Smooth muscle cell (in vitro differentiated cells): Measurements from ENCODE around the gene KLF3. TPM values are rescaled to one million over a fixed set of nuclear protein-coding genes. Genes with fewer than 3 reads are reported as not detected.

ENCODE experiments used
- DNase-seq: peaks from one replicate; lab custom pipeline; 2025; ENCODE audit not compliant: unreplicated experiment; lab: John Stamatoyannopoulos, UW
- H2AFZ ChIP-seq: fragments of 200-600 bp; sonication (generic); 2 replicates; pipeline ENCODE4 v1.6.0; 2016; ENCODE audit warnings: antibody characterized with exemption, low read depth, mild to moderate bottlenecking
- H3F3A ChIP-seq: fragments of 200-600 bp; sonication (generic); 2 replicates; pipeline ENCODE4 v1.6.0; 2017; ENCODE audit warnings: antibody characterized with exemption, low read depth
- H3K27ac ChIP-seq: fragments of 200-600 bp; sonication (generic); 2 replicates; pipeline ENCODE4 v1.5.1; 2016; ENCODE audit warnings: low read depth, mild to moderate bottlenecking
- H3K27me3 ChIP-seq: fragments of 200-600 bp; sonication (generic); 2 replicates; pipeline ENCODE4 v1.6.1; 2016; ENCODE audit warnings: low read depth, mild to moderate bottlenecking
- H3K36me3 ChIP-seq: fragments of 200-600 bp; sonication (generic); 2 replicates; pipeline ENCODE4 v1.5.1; 2016; ENCODE audit warnings: low read depth
- H3K4me1 ChIP-seq: fragments of 200-600 bp; sonication (generic); 2 replicates; pipeline ENCODE4 v1.5.1; 2016; ENCODE audit warnings: low read depth
- H3K4me2 ChIP-seq: fragments of 200-600 bp; sonication (generic); 2 replicates; pipeline ENCODE4 v1.6.0; 2016; ENCODE audit warnings: mild to moderate bottlenecking
- H3K4me3 ChIP-seq: fragments of 200-600 bp; sonication (generic); 2 replicates; pipeline ENCODE4 v1.5.1; 2016; ENCODE audit warnings: mild to moderate bottlenecking
- H3K79me2 ChIP-seq: fragments of 200-600 bp; sonication (generic); 2 replicates; pipeline ENCODE4 v1.6.0; 2016; ENCODE audit warnings: low read depth, mild to moderate bottlenecking
- H3K9ac ChIP-seq: fragments of 200-600 bp; sonication (generic); 2 replicates; pipeline ENCODE4 v1.6.0; 2016; ENCODE audit warnings: low read depth
- H3K9me3 ChIP-seq: fragments of 200-600 bp; sonication (generic); replicated peaks from 2 replicates; pipeline ENCODE4 v1.5.1; 2016; ENCODE audit warnings: low read depth
- H4K20me1 ChIP-seq: fragments of 200-600 bp; sonication (generic); 2 replicates; pipeline ENCODE4 v1.6.0; 2016; ENCODE audit warnings: low read depth
- CTCF ChIP-seq: fragments of 200-600 bp; sonication (generic); IDR thresholded peaks from 2 replicates; pipeline ENCODE4 v1.5.1; 2017; ENCODE audit warnings: borderline replicate concordance, mild to moderate bottlenecking, antibody characterized with exemption; ENCODE audit not compliant: insufficient read depth, poor library complexity, severe bottlenecking
- WGBS: methylation state at CpG from one replicate; pipeline ENCODE4 v1.1.7; 2016; ENCODE audit warnings: low lambda C conversion rate; 5-methylcytosine and 5-hydroxymethylcytosine counted together
- polyA plus RNA-seq: library from polyadenylated mRNA; unstranded; fragments of >200 nt; fragmentation: Nextera tagmentation; extraction: Ambion mirVana; gene quantifications from 2 replicates; pipeline ENCODE4 v1.2.1, GENCODE V29; 2016
- total RNA-seq: library from RNA; depleted of rRNA; stranded (reverse); fragments of >200 nt; gene quantifications from 2 replicates; pipeline ENCODE4 v1.2.3, GENCODE V29; 2014

The KLF3 gene
- total and polyA plus RNA-seq, 2 experiments from 2014 or later, result 26.0 to 37.5 TPM

- 97% methylated on average over 6 of the region's 6 CpGs for WGBS
Observed at GRCh38 chr4:38738940-38739803, 75.2 kb downstream of the KLF3 start.

GRCh38 chr4:38740303-38740702 is 76.3 kb downstream of the KLF3 start:
- Histone ChIP-seq H3K27me3 (no peaks in the 10 kb centered on the region), H3K9ac (no peak overlapping the region), H3K79me2 (no peaks in the 10 kb centered on the region), H3K36me3 (no peaks in the 10 kb centered on the region), H3F3A (no peaks in the 10 kb centered on the region), H3K4me3 (no peak overlapping the region), H3K4me1 (no peaks in the 10 kb centered on the region), H3K4me2 (no peak overlapping the region), H3K9me3 (no peaks in the 10 kb centered on the region), H3K27ac (no peak overlapping the region), H4K20me1 (no peaks in the 10 kb centered on the region), H2AFZ (no peak overlapping the region)
- no peak for DNase-seq
- TF ChIP-seq CTCF, result no peak
- WGBS, result 84% methylated on average over 2 of the region's 2 CpGs

More at GRCh38 chr4:38738940-38739803, 75.2 kb downstream of the KLF3 start:
- Histone ChIP-seq H3K27ac (no peak overlapping the region), H3K4me3 (no peak overlapping the region), H2AFZ (no peak overlapping the region), H3K4me1 (no peaks in the 10 kb centered on the region), H3F3A (no peaks in the 10 kb centered on the region), H3K36me3 (no peaks in the 10 kb centered on the region), H3K79me2 (no peaks in the 10 kb centered on the region), H3K9me3 (no peaks in the 10 kb centered on the region), H4K20me1 (no peaks in the 10 kb centered on the region), H3K9ac (no peak overlapping the region), H3K4me2 (no peak overlapping the region), H3K27me3 (no peaks in the 10 kb centered on the region)
- DNase-seq, result no peak
- no peak for TF ChIP-seq CTCF

GRCh38 chr4:38743866-38744265 is 79.9 kb downstream of the KLF3 start:
- peak overlapping the region; percentile 69 for H2AFZ ChIP-seq
- no peak overlapping the region for H3K27ac ChIP-seq
- DNase-seq, result no peak
- H3K79me2 ChIP-seq, result no peaks in the 10 kb centered on the region
- H3K9ac ChIP-seq, result no peak overlapping the region
- no peaks in the 10 kb centered on the region for H3K4me1 ChIP-seq
- H4K20me1 ChIP-seq, result no peaks in the 10 kb centered on the region
- no peak overlapping the region for H3K4me3 ChIP-seq
- H3K9me3 ChIP-seq, result no peaks in the 10 kb centered on the region
- peaks cover 4% of the 10 kb centered on the region for H3K36me3 ChIP-seq
- H3K27me3 ChIP-seq, result no peaks in the 10 kb centered on the region
- TF ChIP-seq CTCF, result no peak
- WGBS, result 71% methylated on average over 1 of the region's 1 CpG
- H3F3A ChIP-seq, result no peaks in the 10 kb centered on the region
- no peak overlapping the region for H3K4me2 ChIP-seq

GRCh38 chr4:38745881-38746280 is 81.9 kb downstream of the KLF3 start:
- Histone ChIP-seq H3K9me3 (no peaks in the 10 kb centered on the region), H2AFZ (no peak overlapping the region), H4K20me1 (no peaks in the 10 kb centered on the region), H3K9ac (no peak overlapping the region), H3F3A (no peaks in the 10 kb centered on the region), H3K27me3 (no peaks in the 10 kb centered on the region), H3K36me3 (peaks cover 4% of the 10 kb centered on the region), H3K4me3 (no peak overlapping the region), H3K4me2 (no peak overlapping the region), H3K79me2 (no peaks in the 10 kb centered on the region), H3K27ac (no peak overlapping the region), H3K4me1 (no peaks in the 10 kb centered on the region)
- DNase-seq, result no peak
- TF ChIP-seq CTCF, result no peak
- 99% methylated on average over 5 of the region's 5 CpGs for WGBS
